ENCODE data around the gene SGCD. TPM values are rescaled to one million over a fixed set of nuclear protein-coding genes. Genes with fewer than 3 reads are reported as not detected.

SGCD gene
- total RNA-seq, 1 experiment from 2014 or later, result not detected

DNA sequence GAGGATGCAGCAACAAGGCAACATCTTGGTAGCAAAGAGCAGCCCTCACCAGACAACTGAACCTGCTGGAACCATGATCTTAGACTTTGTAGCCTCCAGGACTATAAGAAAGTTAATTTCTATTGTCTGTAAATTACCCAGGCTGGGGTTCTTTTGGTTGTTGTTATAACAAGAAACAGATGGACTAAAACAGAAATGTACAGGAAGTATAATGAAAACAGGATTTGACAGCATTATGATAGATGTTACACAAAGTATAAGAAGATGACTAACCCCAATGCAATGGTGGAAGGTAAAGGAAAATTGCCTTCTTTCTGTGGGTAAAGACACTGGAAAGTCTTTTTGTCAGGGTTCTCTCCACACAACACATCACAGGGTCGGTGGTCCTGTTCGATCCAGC lies 204.2 kb downstream of the SGCD start:
- Histone ChIP-seq H3K4me1 (ENCODE audit: control insufficient read depth in 1 of 2, insufficient read depth in 2 of 2, low read length in 2 of 2) (no peaks in the 10 kb centered on the region), H3K79me2 (ENCODE audit: insufficient read depth, low read length) (no peaks in the 10 kb centered on the region), H3K27me3 (ENCODE audit: insufficient read depth, low read length) (no peaks in the 10 kb centered on the region), H3K4me2 (ENCODE audit: low read length) (no peak overlapping the region), H2AFZ (ENCODE audit: low read depth, low read length, poor library complexity, severe bottlenecking) (no peak overlapping the region), H4K20me1 (ENCODE audit: insufficient read depth) (no peaks in the 10 kb centered on the region), H3K36me3 (ENCODE audit: control insufficient read depth in 1 of 2, insufficient read depth in 2 of 2, low read length in 2 of 2) (no peaks in the 10 kb centered on the region), H3K27ac (ENCODE audit: low read depth, low read length) (no peak overlapping the region), H3K9ac (ENCODE audit: low read length) (no peak overlapping the region), H3K4me3 (replicated peaks in 1 of 2; ENCODE audit: low read depth in 1 of 2, low read length in 2 of 2) (no peak overlapping the region), H3K9me2 (ENCODE audit: insufficient read depth) (no peaks in the 10 kb centered on the region), H3K9me3 (ENCODE audit: control insufficient read depth in 1 of 2, insufficient read depth in 1 of 2, low read depth in 1 of 2, low read length in 2 of 2) (no peaks in the 10 kb centered on the region; a peak in 2 of 4 replicates)
- DNase-seq (ENCODE audit: low read depth, low spot score) (no peak), ATAC-seq (no peak)
- POLR2A ChIA-PET, result no interaction called here
- TF ChIP-seq EZH2 (IDR thresholded peaks at IDR 0.05) (no peak), ZFX (IDR thresholded peaks at IDR 0.05) (no peak), EZH2phosphoT487 (IDR thresholded peaks at IDR 0.05; ENCODE audit: borderline replicate concordance) (no peak), EGR1 (IDR thresholded peaks at IDR 0.05; ENCODE audit: low read depth) (no peak), CEBPB (IDR thresholded peaks at IDR 0.05; ENCODE audit: low read depth) (no peak), POLR2A (IDR thresholded peaks at IDR 0.05; ENCODE audit: borderline replicate concordance, extremely low read depth, insufficient read depth, insufficient read length) (no peak), RAD21 (IDR thresholded peaks at IDR 0.05; ENCODE audit: low read depth) (no peak), JUND (IDR thresholded peaks at IDR 0.05) (no peak), ELF1 (IDR thresholded peaks at IDR 0.05; ENCODE audit: borderline replicate concordance, low read depth) (no peak), SIN3A (IDR thresholded peaks at IDR 0.05; ENCODE audit: low read depth) (no peak), POLR2AphosphoS5 (IDR thresholded peaks at IDR 0.05; ENCODE audit: low read depth, low read length) (no peak), SRF (IDR thresholded peaks at IDR 0.05; ENCODE audit: low read depth) (no peak), FOSL1 (IDR thresholded peaks at IDR 0.05; ENCODE audit: low read depth) (no peak), ZNF274 (IDR thresholded peaks at IDR 0.05; ENCODE audit: low read depth, low read length) (no peak), SP1 (IDR thresholded peaks at IDR 0.05; ENCODE audit: low read depth) (no peak), CBX3 (IDR thresholded peaks at IDR 0.05; ENCODE audit: low read depth) (no peak)
- TF ChIP-seq, protein P1, sequence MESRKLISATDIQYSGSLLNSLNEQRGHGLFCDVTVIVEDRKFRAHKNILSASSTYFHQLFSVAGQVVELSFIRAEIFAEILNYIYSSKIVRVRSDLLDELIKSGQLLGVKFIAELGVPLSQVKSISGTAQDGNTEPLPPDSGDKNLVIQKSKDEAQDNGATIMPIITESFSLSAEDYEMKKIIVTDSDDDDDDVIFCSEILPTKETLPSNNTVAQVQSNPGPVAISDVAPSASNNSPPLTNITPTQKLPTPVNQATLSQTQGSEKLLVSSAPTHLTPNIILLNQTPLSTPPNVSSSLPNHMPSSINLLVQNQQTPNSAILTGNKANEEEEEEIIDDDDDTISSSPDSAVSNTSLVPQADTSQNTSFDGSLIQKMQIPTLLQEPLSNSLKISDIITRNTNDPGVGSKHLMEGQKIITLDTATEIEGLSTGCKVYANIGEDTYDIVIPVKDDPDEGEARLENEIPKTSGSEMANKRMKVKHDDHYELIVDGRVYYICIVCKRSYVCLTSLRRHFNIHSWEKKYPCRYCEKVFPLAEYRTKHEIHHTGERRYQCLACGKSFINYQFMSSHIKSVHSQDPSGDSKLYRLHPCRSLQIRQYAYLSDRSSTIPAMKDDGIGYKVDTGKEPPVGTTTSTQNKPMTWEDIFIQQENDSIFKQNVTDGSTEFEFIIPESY (IDR thresholded peaks at IDR 0.05; ENCODE audit: extremely low read depth, insufficient replicate concordance, low read length), result no peak
- TF ChIP-seq, protein P2, sequence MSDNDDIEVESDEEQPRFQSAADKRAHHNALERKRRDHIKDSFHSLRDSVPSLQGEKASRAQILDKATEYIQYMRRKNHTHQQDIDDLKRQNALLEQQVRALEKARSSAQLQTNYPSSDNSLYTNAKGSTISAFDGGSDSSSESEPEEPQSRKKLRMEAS (IDR thresholded peaks at IDR 0.05), result no peak
- TF ChIP-seq, protein P3, sequence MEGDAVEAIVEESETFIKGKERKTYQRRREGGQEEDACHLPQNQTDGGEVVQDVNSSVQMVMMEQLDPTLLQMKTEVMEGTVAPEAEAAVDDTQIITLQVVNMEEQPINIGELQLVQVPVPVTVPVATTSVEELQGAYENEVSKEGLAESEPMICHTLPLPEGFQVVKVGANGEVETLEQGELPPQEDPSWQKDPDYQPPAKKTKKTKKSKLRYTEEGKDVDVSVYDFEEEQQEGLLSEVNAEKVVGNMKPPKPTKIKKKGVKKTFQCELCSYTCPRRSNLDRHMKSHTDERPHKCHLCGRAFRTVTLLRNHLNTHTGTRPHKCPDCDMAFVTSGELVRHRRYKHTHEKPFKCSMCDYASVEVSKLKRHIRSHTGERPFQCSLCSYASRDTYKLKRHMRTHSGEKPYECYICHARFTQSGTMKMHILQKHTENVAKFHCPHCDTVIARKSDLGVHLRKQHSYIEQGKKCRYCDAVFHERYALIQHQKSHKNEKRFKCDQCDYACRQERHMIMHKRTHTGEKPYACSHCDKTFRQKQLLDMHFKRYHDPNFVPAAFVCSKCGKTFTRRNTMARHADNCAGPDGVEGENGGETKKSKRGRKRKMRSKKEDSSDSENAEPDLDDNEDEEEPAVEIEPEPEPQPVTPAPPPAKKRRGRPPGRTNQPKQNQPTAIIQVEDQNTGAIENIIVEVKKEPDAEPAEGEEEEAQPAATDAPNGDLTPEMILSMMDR (IDR thresholded peaks at IDR 0.05 in 2 of 3, conservative IDR thresholded peaks at IDR 0.05 in 1 of 3; ENCODE audit: borderline replicate concordance in 1 of 3, insufficient read depth in 1 of 3, low read depth in 2 of 3, low read length in 2 of 3), result no peak
- RAD21 ChIA-PET (ENCODE audit: low non-redundant PET in 1 of 2, low total read pairs in 2 of 2, uncharacterized antibody in 2 of 2, unreplicated experiment in 2 of 2), result no interaction called here
- intact Hi-C loops (cut with micrococcal nuclease), result no loop called here
- no TSS peak for BruUV-seq (replicated peaks)
- CTCF ChIA-PET, result no interaction called here

Data from HCT116 (cell line).